MM.1S (cell line): Measurements from ENCODE around the gene AKAP13.

ENCODE experiments used
- DNase-seq: peaks from one replicate; pipeline ENCODE4 v3.0.0-alpha.2; 2015
- H2AFZ ChIP-seq: fragments of 300-600 bp; sonication (generic); 2 replicates; pipeline ENCODE4 v1.6.0; 2016; ENCODE audit warnings: antibody characterized with exemption, low read length
- H3F3A ChIP-seq: fragments of 300-600 bp; sonication (generic); 2 replicates; pipeline ENCODE4 v1.6.1; 2016; ENCODE audit warnings: mild to moderate bottlenecking, antibody characterized with exemption, low read length, moderate library complexity, mixed read lengths; ENCODE audit not compliant: insufficient read depth
- H3K27ac ChIP-seq: fragments of 300-600 bp; sonication (generic); 2 replicates; pipeline ENCODE4 v1.5.1; 2016; ENCODE audit warnings: mild to moderate bottlenecking, low read length
- H3K27me3 ChIP-seq: fragments of 300-600 bp; sonication (generic); replicated peaks from 2 replicates; pipeline ENCODE4 v1.6.0; 2016; ENCODE audit warnings: low read length; ENCODE audit not compliant: insufficient read depth
- H3K36me3 ChIP-seq: fragments of 300-600 bp; sonication (generic); replicated peaks from 2 replicates; pipeline ENCODE4 v1.6.1; 2016; ENCODE audit warnings: mild to moderate bottlenecking, low read length, mixed read lengths; ENCODE audit not compliant: insufficient read depth
- H3K4me1 ChIP-seq: fragments of 300-600 bp; sonication (generic); 2 replicates; pipeline ENCODE4 v1.6.1; 2016; ENCODE audit warnings: low read length, mixed read lengths
- H3K4me2 ChIP-seq: fragments of 300-600 bp; sonication (generic); 2 replicates; pipeline ENCODE4 v1.6.0; 2016; ENCODE audit warnings: low read depth, low read length
- H3K4me3 ChIP-seq: fragments of 300-600 bp; sonication (generic); 2 replicates; pipeline ENCODE4 v1.5.1; 2016; ENCODE audit warnings: low read length, mixed read lengths
- H3K79me2 ChIP-seq: fragments of 300-600 bp; sonication (generic); 2 replicates; pipeline ENCODE4 v1.6.1; 2016; ENCODE audit warnings: mixed run types, low read length, mixed read lengths
- H3K9ac ChIP-seq: fragments of 300-600 bp; sonication (generic); 2 replicates; pipeline ENCODE4 v1.6.1; 2016; ENCODE audit warnings: low read length, mixed read lengths
- H3K9me2 ChIP-seq: fragments of 300-600 bp; sonication (generic); replicated peaks from 2 replicates; pipeline ENCODE4 v1.6.1; 2016; ENCODE audit warnings: mild to moderate bottlenecking, low read length, mixed read lengths; ENCODE audit not compliant: insufficient read depth
- H3K9me3 ChIP-seq: fragments of 300-600 bp; sonication (generic); replicated peaks from 2 replicates; pipeline ENCODE4 v1.6.1; 2016; ENCODE audit warnings: mild to moderate bottlenecking, low read length, mixed read lengths; ENCODE audit not compliant: insufficient read depth
- H4K20me1 ChIP-seq: fragments of 300-600 bp; sonication (generic); 2 replicates; pipeline ENCODE4 v1.6.1; 2016; ENCODE audit warnings: mild to moderate bottlenecking, low read length, moderate library complexity, mixed read lengths; ENCODE audit not compliant: insufficient read depth
- CTCF ChIP-seq: fragments of 300-600 bp; sonication (generic); IDR thresholded peaks from 2 replicates; pipeline ENCODE4 v1.5.1; 2016; ENCODE audit warnings: antibody characterized with exemption, low read length, mixed read lengths
- EZH2 ChIP-seq: fragments of 300-600 bp; sonication (generic); optimal IDR thresholded peaks from 2 replicates; pipeline ENCODE3; 2017; ENCODE audit warnings: low read depth, mild to moderate bottlenecking, antibody characterized with exemption, low read length, mixed read lengths
- EZH2phosphoT487 ChIP-seq: fragments of 300-600 bp; sonication (generic); IDR thresholded peaks from 2 replicates; pipeline ENCODE4 v1.6.1; 2018; ENCODE audit warnings: antibody characterized with exemption, low read length

The AKAP13 gene

GRCh38 chr15:85762039-85762755 is 381.8 kb downstream of the AKAP13 start:
- DNase-seq, result no peak
- Histone ChIP-seq H3K4me3 (no peak overlapping the region), H2AFZ (no peak overlapping the region), H3K9me3 (no peaks in the 10 kb centered on the region), H3K4me2 (no peak overlapping the region), H3K27ac (no peak overlapping the region), H3K79me2 (no peaks in the 10 kb centered on the region), H3K9me2 (no peaks in the 10 kb centered on the region), H3K27me3 (no peaks in the 10 kb centered on the region), H3K9ac (no peak overlapping the region), H3K4me1 (no peaks in the 10 kb centered on the region), H4K20me1 (no peaks in the 10 kb centered on the region), H3K36me3 (no peaks in the 10 kb centered on the region), H3F3A (no peaks in the 10 kb centered on the region)
- TF ChIP-seq CTCF (no peak), EZH2phosphoT487 (no peak), EZH2 (no peak)

GRCh38 chr15:85762756-85763127 is 382.3 kb downstream of the AKAP13 start:
- H3K9ac ChIP-seq, result no peak overlapping the region
- no peaks in the 10 kb centered on the region for H3K27me3 ChIP-seq
- no peak for TF ChIP-seq EZH2
- TF ChIP-seq EZH2phosphoT487, result no peak
- TF ChIP-seq CTCF, result no peak
- no peaks in the 10 kb centered on the region for H3F3A ChIP-seq
- no peaks in the 10 kb centered on the region for H4K20me1 ChIP-seq
- H3K9me3 ChIP-seq, result no peaks in the 10 kb centered on the region
- H2AFZ ChIP-seq, result no peak overlapping the region
- H3K4me1 ChIP-seq, result no peaks in the 10 kb centered on the region
- no peaks in the 10 kb centered on the region for H3K9me2 ChIP-seq
- H3K27ac ChIP-seq, result no peak overlapping the region
- H3K36me3 ChIP-seq, result no peaks in the 10 kb centered on the region
- H3K4me2 ChIP-seq, result no peak overlapping the region
- no peaks in the 10 kb centered on the region for H3K79me2 ChIP-seq
- no peak overlapping the region for H3K4me3 ChIP-seq
- DNase-seq, result no peak

GRCh38 chr15:85763157-85763556 is 382.8 kb downstream of the AKAP13 start:
- H3K9me3 ChIP-seq, result no peaks in the 10 kb centered on the region
- no peaks in the 10 kb centered on the region for H4K20me1 ChIP-seq
- no peaks in the 10 kb centered on the region for H3F3A ChIP-seq
- TF ChIP-seq EZH2phosphoT487 (no peak), CTCF (no peak), EZH2 (no peak)
- H3K4me2 ChIP-seq, result no peak overlapping the region
- H3K27me3 ChIP-seq, result no peaks in the 10 kb centered on the region
- H3K4me1 ChIP-seq, result no peaks in the 10 kb centered on the region
- H2AFZ ChIP-seq, result no peak overlapping the region
- no peaks in the 10 kb centered on the region for H3K9me2 ChIP-seq
- no peak overlapping the region for H3K4me3 ChIP-seq
- H3K27ac ChIP-seq, result no peak overlapping the region
- no peaks in the 10 kb centered on the region for H3K36me3 ChIP-seq
- no peak overlapping the region for H3K9ac ChIP-seq
- H3K79me2 ChIP-seq, result no peaks in the 10 kb centered on the region
- no peak for DNase-seq
